GF-D8 (cell line): ENCODE measurements around the gene ASCL2.
A peak's percentile ranks its signal among the peaks of the same experiment; 100 is the strongest.

Source experiments
- DNase-seq: peaks from one replicate; lab custom pipeline; 2025; lab: John Stamatoyannopoulos, UW

The ASCL2 gene

GRCh38 chr11:2272228-2272945, 2.0 kb upstream of the ASCL2 start:
- no peak for DNase-seq

GRCh38 chr11:2271327-2272227, 1.2 kb upstream of the ASCL2 start:
- no peak for DNase-seq

DNA sequence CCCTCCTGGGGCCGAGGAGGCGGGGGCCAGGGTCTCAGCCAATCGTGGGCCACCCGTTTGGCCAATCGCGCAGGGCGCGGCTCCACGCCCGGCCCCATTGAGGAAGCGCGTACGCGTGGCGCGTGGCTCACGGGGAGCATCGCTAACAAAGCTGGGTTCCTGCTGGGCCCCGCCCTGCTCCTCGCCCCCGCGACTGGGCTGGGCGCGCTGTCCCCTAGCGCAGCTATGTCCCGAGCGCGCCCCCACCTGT, 614 bp upstream of the ASCL2 start:
- no peak for DNase-seq

GRCh38 chr11:2269601-2270321, 627 bp downstream of the ASCL2 start:
- DNase-seq: no peak

- peak; percentile 33 for DNase-seq
Measured at GRCh38 chr11:2268729-2269600, 1.4 kb downstream of the ASCL2 start.

DNA sequence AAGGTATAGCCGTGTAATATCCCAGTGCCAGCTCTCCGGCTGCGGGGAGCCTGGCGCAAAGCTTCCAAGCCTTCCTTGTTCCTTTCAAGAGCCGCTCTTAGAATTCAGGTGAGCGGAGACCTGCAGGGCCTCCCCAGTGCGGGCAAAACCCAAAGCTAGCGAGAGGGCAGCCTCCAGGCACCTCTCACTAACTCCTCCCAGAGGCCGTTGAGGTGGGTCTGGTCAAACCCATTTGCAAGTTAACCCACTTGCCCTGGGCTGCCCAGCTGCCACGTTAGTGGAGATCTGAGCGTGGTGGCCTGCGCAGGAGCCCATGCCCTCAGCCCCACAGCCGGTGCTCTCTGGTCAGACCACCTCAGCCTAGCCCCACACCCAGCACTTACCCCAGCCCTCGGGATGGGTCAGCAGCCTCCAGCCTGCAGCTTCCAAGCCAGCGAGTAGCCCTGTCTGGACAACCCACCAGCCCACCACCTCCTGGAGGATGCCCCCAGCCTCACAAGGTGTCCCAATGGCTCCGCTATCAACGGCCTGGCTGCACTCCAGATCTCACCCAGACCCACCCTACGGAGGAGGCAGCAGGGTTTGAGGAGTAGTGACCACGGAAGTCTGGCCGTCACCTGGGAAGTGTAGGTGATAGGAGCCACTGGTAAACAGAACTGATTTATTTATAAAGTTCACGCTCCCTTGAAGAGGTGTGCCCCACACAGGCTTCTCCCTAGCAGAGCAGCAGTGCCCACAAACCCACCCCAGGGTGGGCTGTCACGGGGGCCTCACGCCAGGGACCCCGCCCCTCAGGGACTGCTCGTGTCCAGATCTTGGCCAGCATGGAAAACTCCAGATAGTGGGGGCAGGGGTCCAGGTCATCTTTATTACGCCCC, 2.3 kb downstream of the ASCL2 start:
- DNase-seq: no peak

- DNase-seq: no peak
Measured at GRCh38 chr11:2267306-2267850, 3.0 kb downstream of the ASCL2 start.

- DNase-seq: no peak
Measured at GRCh38 chr11:2266586-2267305, 3.6 kb downstream of the ASCL2 start.

DNA sequence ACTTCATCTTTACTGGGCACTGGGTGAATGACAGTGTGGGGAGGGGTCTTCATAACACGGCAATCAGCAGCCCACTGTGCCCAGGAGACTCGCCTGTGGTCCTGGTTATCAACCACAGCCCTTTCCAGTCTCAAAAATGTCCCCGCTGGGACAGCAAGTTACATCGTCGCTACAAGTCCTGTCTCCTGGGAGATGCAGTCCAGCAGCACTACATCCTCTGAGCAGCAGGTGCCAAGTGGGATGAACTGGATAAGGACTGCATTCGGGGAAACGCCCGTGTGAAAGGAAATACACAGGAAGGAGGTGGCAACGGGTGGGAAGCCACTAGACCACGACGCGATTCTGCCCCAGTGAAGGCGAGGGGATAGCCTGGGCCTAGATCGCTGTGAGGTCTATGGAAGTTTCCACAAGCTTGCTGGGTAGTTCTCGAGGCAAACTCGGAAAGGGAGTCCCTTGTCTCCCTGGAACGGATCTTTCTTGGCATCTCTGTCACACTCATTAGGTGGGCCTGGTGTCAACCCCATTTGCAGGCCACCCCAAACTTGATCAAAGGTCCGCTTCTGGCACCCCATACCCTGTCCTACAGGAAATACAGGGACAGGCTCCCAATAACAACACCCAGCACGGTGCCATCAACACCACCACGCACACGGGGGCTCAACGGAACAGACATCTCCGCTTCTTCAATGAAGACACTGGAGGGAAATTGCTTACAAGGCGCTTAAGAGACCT, 4.4 kb downstream of the ASCL2 start:
- no peak for DNase-seq

DNA sequence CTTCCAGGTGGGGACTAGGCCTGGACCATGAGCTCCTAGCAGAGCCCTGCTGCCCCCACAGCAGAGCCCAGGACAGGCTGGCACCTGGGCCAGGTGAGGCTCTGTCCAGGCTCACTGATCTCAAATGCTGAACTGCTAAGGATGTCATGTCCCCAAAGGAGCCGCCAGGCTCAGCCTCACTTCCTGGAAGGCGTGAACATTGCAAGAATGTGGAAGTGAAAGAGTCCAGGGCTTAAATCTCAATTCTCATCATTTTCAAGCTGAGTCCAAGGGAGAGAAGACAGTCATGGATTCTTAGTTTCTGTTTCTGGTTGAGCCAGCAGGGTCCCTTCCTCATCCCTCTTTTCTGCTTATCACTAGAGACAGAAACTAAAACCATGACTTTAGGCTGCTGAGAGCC, 5.0 kb downstream of the ASCL2 start:
- no peak for DNase-seq

DNA sequence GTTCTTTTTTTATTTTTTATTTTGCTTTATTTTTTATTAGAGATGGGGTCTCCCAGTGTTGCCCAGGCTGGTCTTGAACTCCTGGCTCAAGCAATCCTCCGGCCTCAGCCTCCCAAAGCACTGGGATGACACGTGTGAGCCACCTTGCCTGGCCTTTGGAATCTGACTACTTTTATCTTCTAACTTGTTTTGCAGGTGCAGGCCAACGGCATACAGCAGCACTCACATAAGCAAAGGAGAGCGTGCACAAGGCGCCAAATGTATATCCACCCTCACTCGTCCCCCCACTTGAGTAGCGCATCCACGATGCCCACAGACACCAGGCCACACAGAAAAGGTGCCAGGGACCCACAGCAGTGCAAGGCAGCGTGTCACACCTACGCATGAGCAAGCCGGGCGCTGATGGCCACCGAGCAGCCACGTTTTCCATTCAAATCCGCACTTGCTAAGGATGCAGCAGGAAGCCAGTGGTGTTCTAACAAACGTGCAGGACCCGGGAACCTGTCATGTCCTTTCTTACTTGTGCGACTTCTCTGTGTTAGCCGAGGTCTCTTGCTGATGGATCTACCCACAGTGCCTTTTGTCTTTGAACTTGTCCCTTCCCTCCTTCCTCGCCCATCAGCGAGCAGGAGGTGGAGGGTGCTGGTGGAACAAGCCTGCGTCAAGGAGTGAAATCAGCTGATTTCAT, 5.9 kb downstream of the ASCL2 start:
- no peak for DNase-seq

DNA sequence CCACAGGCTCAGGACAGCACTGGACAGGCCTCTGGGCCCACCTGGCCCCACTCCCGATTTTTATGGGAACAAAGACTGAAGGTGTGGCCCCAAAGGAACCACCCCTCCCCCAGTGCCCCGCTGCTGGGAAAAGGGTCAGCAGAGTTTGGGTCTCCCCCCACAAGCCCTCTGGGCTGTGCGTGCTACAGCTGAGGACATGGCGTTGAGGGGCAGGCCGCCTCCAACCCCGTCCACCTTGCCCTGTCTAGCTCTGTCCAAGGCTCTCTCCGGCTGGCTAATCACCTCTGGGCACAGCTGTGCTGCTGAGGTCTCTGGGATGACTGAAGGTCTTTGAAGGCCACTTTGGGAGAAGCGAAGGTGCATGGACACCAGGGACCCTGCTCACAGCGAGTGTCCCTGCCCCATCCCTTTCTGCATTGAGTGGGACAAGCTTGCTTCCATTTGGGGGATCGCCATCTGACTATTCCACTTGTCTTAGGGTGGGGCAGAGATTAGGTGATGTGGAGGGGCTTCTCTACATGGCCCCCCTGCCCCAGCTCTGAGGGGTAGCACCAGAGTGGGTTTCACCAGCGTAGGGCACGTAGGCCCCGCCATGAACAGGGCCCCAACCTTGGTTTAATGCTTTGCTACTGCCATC, 6.5 kb downstream of the ASCL2 start:
- DNase-seq: no peak

DNA sequence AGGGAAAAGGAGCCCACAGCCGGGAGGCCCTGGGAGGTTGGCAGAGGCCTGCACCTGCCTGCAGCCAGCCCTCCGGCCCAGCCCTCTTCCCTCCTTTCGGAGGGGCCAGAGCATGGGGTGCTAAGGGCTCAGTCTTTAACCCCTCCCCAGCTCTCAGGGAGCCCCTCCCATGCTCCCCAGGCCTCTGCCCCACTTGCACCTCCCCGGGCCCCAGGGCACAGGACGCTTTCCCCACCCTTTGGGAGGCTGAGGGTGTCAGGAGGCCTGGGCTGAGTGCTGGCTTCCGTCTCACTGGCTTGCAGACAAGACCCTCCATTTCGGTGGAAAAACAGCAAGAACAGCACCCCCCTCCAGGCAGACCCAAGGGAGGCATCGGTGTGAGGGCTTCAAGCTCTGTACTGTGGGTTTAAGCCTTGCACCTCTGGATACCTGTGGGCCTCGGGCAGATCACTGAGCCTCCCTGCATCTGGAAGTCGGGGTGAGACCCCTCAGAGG, 7.3 kb downstream of the ASCL2 start:
- no peak for DNase-seq

GRCh38 chr11:2262301-2263070, 7.9 kb downstream of the ASCL2 start:
- no peak for DNase-seq

DNA sequence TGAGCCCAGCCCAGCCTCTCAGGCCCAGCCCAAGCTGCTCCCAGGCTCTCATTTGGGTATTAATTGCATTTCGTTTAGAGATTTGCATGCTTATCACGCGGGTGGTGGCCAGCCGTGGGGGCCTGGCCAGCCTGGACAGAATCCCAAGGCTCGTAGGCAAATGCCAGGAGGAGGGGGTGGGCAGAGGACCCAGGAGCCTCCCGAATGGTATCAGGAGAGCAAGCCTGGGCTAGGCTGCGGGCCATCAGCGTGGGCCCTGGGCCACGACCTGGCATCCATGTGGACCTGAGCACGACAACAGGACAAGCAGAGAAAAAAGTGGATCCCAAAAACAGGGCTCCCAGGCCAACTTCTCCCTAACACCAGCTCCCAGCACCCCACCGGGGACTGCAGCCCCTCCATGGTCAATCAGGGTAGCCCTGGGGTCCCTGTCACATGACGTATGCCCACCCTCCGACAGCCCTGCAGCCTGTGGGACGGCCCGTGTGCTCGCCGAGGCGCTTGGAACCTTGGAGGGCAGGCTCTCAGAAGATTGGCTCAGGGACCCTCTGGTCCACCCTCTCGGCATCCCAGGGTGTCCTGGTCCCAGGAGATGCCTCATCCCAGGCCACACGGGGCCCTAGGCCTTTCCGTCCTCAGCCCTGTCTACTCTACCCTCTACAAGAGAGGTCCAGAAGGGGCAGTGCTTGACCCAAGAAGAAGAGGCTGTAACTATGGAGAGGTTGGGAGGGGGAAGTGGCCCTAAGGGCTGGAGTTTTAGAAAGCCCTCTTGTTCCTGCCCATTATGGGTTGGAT, 8.8 kb downstream of the ASCL2 start:
- DNase-seq: no peak
